CD4-positive, alpha-beta T cell treated with Interleukin-4 for 4 hours (primary cell): ENCODE measurements around the gene CLCNKB.
"Not testable (repeated sequence)": the region's sequence is repeated elsewhere in the genome, so short reads cannot be mapped to it uniquely, and the experiment has no call there.

Experiments
- DNase-seq: peaks from one replicate; pipeline ENCODE4 v3.0.0-alpha.2; 2020

CLCNKB gene

DNA sequence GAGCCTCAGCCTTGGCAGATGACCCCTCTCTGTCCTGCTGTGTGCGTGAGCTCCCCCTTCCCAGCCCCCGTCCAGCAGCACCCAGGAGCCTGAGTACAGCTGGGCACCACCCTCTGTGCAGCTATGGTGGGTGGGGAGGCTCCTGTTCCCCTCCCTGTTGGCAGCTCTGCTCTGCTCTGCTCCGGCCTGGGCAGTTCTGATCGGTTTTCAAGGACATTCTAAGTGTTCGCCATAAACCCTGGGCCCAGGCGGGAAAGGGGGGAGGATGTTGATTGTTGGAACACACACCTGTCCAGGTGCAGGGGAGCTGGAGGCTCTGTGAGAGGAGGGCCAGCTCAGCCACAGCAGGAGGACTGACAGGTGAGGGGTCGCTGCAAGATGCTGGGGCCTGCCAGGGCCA lies at the start of gene CLCNKB:
CLCNKB (plus strand) TSS at position 262 of the 400 bp plus-strand sequence. CDS start 711 bp downstream, outside the sequence.
- no peak for DNase-seq

GRCh38 chr1:15994081-15994480 lies 49.5 kb upstream of the CLCNKB start:
- DNase-seq: no peak

DNA sequence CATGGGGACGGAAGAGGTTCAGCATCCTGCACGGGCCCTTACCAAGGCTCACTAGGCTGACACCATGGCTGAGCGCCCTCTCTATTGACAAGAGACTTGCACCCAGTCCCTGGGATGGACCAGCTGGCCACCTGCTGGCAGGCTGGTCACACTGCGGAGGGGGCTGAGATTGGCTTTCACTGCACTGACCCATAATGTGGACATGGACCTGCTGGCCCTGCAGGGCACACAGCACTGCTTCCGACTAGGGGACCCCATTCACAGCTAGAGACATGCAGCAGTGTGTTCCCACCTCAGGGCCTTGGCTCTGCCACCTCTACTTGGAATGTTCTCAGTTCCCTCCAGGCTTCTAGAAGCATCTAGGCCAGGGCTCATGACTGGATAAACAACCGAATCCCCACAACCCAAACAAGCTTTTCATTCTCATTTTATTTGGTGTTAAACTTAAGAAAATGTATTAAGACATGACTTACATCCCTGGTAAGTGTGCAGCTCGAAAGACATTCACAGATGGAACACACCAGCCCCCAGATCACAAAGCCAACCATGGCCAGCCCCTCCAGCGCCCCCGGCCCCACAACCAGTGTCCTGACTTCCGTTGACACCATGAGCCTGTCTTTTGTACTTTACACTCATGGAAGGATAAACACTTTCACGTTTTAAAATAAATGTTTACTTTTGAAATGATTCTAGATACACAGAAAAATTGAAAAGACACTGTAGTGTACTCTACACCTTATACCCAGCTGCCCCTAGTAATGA lies 48.8 kb upstream of the CLCNKB start:
- DNase-seq: peak; percentile 26

DNA sequence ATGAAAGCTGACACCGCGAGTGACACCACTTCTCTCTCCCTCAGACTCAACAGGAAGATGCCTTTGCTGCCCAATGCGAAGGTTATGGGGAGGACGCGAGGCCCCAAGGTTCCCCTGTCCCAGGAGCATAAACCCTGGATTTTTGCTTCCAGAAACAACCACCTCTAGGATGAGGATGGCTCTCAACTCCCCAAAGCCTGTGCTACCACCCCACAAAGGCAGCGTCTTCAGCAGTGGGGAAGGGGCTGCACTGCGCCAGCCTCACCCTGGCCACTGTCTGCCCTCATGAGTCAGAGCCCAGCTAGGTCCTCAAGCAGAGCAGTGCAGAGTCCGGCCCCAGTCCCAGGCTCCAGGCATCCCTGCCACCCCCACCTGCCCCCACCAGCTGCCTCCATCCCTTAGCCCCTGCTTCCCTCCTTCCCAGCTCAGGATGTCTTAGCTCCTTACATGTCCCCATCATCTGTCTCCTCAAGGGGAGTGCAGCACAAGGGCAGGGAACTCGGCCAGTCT lies 46.5 kb upstream of the CLCNKB start:
- no peak for DNase-seq

- DNase-seq: no peak
Observed at GRCh38 chr1:15997637-15998280, 45.8 kb upstream of the CLCNKB start.

DNA sequence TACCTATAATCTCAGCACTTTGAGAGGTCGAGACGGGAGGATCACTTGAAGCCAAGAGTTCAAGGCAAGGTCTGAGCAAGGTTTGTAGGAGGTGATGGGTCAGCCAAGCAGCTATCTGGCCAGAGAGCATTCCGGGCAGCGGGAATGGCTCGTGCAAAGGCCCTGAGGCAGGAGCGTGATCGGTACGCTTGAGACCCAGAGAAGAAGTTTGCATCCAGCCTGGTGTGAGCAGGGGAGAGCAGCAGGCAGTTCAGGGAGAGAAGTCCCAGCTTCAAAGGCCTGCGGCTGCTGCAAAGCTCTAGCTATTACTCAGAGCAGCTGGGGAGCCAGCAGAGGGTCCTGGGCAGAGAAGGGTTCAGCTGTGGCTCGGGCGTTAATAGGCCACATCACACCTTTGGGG lies 44.7 kb upstream of the CLCNKB start:
- no peak for DNase-seq

DNA sequence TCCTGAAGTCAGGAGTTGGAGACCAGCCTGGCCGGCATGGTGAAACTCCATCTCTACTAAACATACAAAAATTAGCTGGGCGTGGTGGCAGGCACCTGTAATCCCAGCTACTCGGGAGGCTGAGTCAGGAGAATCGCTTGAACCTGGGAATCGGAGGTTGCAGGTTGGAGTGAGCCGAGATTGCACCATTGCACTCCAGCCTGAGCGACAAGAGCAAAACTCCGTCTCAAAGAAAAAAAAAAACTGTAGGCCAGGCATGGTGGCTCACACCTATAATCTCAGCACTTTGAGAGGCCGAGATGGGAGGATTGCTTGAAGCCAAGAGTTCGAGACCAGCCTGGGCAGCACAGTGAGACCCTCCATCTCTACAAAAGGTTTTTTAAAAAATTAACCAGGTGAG lies 42.3 kb upstream of the CLCNKB start:
- DNase-seq: not testable (repeated sequence)

GRCh38 chr1:16005597-16005996 lies 38.0 kb upstream of the CLCNKB start:
- no peak for DNase-seq

- DNase-seq: no peak
Observed at GRCh38 chr1:16006010-16006409, 37.6 kb upstream of the CLCNKB start.

GRCh38 chr1:16006552-16007485 lies 36.8 kb upstream of the CLCNKB start:
- DNase-seq: no peak

GRCh38 chr1:16007671-16008341 lies 35.8 kb upstream of the CLCNKB start:
- DNase-seq: no peak

GRCh38 chr1:16009030-16009460 lies 34.5 kb upstream of the CLCNKB start:
- peak; percentile 61 for DNase-seq

- no peak for DNase-seq
Observed at GRCh38 chr1:16009678-16010077, 33.9 kb upstream of the CLCNKB start.

GRCh38 chr1:16010837-16011236 lies 32.7 kb upstream of the CLCNKB start:
- DNase-seq: no peak

DNA sequence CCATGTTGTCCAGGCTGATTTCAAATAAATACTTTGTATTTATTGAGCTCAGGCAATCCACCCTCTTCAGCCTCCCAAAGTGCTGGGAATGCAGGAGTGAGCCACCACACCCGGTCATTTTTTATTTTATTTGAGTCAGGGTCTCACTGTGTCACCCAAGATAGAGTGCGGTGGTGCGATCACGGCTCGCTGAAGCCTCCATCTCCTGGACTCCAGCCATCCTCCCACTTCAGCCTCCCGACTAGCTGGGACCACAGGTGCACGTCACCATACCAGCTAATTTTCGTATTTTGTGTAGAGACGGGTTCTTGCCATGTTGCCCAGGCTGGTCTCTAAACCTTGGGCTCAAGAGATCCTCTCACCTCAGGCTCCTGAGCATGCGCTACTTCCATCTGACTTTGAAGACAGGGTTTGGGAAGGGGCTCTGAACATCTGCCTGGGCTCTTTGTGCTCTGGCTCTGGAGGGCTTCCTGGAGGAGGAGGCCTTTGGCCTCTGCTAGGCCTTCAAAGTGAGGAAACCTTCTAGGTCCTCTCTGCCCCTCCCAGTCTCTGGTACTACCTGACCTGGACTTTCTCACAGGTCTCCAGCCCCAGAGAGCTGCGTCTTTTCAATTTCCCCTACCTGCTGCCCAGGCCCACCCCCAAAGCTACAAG lies 31.5 kb upstream of the CLCNKB start:
- no peak for DNase-seq

GRCh38 chr1:16012590-16013219 lies 30.9 kb upstream of the CLCNKB start:
- no peak for DNase-seq

DNA sequence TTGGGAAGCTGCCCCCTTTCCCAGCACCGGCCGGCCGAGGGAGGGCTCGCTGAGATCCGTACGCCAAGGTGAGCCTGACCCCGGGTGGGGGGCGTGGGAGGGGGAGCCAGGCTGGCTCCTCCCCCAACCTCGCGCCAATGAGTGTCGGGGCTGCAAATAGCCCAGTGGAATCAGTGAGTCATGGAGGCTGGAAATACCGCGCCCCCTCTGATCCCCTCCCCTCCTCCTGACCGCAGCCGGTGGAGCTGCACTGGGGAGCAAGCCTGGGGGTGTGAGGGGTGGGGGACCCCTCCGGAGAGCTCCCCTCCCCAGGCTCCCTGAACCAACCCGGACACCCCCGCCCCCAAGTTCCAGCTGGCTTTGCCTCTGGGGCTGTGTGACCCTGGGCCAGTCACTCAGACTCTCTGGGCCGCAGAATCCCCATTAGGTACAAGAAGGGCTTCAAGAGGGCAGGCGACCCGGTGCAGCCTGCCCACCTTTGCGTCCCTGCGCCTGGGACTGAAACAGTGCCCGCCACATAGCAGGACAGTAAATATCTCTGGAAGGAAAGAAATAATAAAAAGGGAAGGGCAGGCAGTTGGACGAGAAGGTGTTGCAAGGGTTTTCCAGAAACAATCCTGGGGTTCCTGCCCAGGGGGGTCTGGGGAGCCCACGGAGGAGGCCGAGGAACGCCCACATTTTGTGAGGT lies 30.2 kb upstream of the CLCNKB start:
- DNase-seq: peak; percentile 25

GRCh38 chr1:16013908-16014258 lies 29.7 kb upstream of the CLCNKB start:
- DNase-seq: no peak

- no peak for DNase-seq
Observed at GRCh38 chr1:16014509-16015482, 28.8 kb upstream of the CLCNKB start.

DNA sequence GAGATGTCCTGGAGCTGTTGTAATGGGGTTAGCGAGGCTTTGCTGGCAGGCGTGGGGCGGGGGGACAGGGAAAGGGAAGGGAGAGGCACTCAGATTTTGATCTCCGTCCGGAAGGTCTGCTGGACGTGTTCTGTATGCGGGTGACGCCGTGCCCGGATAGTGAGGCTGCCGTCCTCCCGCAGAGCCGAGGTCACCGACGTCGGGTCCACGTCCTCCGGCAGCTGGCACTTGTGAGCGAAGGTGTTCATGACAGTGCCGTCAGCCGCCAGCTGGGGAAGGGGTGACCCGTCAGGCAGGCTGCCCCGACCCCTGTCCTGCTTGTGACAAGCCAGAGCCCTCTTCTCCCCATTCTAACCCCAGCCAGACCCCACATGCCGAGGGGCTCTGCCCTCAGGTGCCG lies 28.1 kb upstream of the CLCNKB start:
- DNase-seq: no peak
